ENCODE measurements around the gene RNASE13. TPM values are rescaled to one million over a fixed set of nuclear protein-coding genes. Genes with fewer than 3 reads are reported as not detected.

RNASE13 gene
- total and polyA plus RNA-seq, 2 of the 4 experiments (the other 2 are of a cell fraction), result not detected

DNA sequence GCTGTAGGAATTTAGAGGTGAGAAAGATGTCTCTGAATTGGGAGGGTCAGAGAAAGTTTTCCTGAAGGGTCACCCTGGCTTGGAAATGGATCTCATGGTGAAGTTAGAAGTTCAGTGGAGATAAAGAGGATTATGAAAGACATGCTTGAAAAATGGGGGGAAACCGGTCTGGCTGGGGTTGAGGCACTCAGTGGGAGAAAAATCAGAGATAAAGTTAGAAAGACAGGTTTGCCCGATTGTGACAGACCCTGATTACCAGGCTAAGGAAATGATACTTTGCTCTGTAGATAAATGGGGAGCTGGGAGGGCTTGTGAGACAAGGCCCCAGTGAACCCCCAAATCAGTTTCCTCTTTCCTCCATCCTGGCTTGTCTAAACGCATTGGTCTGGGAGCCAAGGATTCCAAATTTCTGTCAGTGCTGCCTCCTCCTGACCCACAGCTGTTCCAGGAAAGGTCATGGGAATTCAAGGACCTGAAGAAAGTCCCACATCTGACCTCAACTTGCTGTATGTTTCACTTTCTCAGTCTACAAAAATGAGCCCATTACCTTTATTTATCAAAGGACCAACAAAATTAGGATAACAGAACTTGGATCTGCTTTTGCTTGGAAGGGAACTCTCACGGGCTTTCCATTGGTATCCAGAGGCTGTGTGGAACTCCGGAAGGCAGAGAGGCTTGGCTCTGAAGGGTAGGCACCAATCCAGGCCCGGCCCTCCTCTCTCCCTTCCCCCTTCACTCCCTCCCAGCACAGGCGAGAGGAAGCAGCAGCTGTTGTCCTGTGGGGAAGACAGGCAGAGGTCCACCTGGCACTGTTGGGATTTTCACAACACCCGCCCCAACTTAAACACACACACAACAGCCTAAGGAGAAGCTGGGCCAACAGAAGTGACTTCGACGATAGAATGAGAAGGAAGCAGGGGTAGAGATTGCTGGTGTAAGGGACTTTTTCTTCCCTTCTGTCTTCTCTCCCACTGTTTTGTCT is 4.1 kb upstream of the RNASE13 start:
- H2AK5ac ChIP-seq (ENCODE audit: low read depth, low read length), result no peak overlapping the region
- peak overlapping the region; percentile 83 for H2AFZ ChIP-seq (replicated peaks; ENCODE audit: low read length, poor library complexity)
- dilution Hi-C loops (cut with HindIII; ENCODE audit: low sequenced_read_pairs, unreplicated experiment), result no loop called here
- no peak overlapping the region for H3K27ac ChIP-seq (ENCODE audit: insufficient read depth, low read length)
- no peak overlapping the region; the same call in 1 of the 2 replicates for H3K23ac ChIP-seq (ENCODE audit: low read depth, low read length)
- no peaks in the 10 kb centered on the region for H3K9me3 ChIP-seq (ENCODE audit: control insufficient read depth, insufficient read depth, low read length)
- CTCF ChIA-PET, result interaction anchor here (1.3 to 3.7 kb wide), 4 partner anchors 24 to 347 kb away, joined by 4 to 37 read pairs (median 6); no protein-coding TSS in a partner anchor
- peaks cover 38% of the 10 kb centered on the region for H3K27me3 ChIP-seq (ENCODE audit: control insufficient read depth, insufficient read depth, low read length)
- no peak overlapping the region for H2BK120ac ChIP-seq (ENCODE audit: low read depth, low read length)
- no peaks in the 10 kb centered on the region for H3K9me1 ChIP-seq (ENCODE audit: insufficient read depth, low read length)
- H3K18ac ChIP-seq (ENCODE audit: low read depth, low read length), result no peak overlapping the region
- H3K36me3 ChIP-seq (ENCODE audit: control insufficient read depth, insufficient read depth, low read length), result no peaks in the 10 kb centered on the region
- H2BK15ac ChIP-seq (ENCODE audit: low read depth, low read length), result no peak overlapping the region
- no peak overlapping the region for H4K91ac ChIP-seq (ENCODE audit: insufficient read depth, low read depth, low read length)
- H3K14ac ChIP-seq (replicated peaks; ENCODE audit: low read depth, low read length), result peak overlapping the region; percentile 1; the same call in 1 of the 2 replicates
- in situ Hi-C loops (cut with MboI; ENCODE audit: low sequenced_read_pairs), result no loop called here
- H3K4me3 ChIP-seq (ENCODE audit: insufficient read depth, low read depth, low read length), result no peak overlapping the region
- no peak overlapping the region for H2BK5ac ChIP-seq (ENCODE audit: low read depth, low read length, poor library complexity, severe bottlenecking)
- TF ChIP-seq RCOR1 (IDR thresholded peaks at IDR 0.05; ENCODE audit: insufficient replicate concordance, low read length) (no peak), ELK1 (IDR thresholded peaks at IDR 0.05; ENCODE audit: borderline replicate concordance, low read depth, low read length) (no peak), MAZ (IDR thresholded peaks at IDR 0.05; ENCODE audit: borderline replicate concordance, low read depth, low read length) (peak; percentile 17; the same call in 1 of the 2 replicates), NFE2L2 (IDR thresholded peaks at IDR 0.05; ENCODE audit: low read depth, low read length) (no peak), RFX5 (IDR thresholded peaks at IDR 0.05; ENCODE audit: low read depth, low read length) (no peak), RAD21 (IDR thresholded peaks at IDR 0.05; ENCODE audit: low read length) (no peak)
- WGBS, 2 experiments (ENCODE audit: extremely low coverage in 2 of 2, insufficient read length in 1 of 2), result 0% methylated on average over 1 of the region's 10 CpGs; no CpG with 5 or more reads in 1 of the 2 experiments
- H2BK20ac ChIP-seq (ENCODE audit: low read depth, low read length), result no peak overlapping the region
- peak overlapping the region; percentile 33; the same call in 1 of the 2 replicates for H3K4me2 ChIP-seq (ENCODE audit: low read depth, low read length)
- no peaks in the 10 kb centered on the region for H3K79me1 ChIP-seq (ENCODE audit: low read depth in 1 of 2, low read length in 2 of 2)
- no peak overlapping the region for H3K56ac ChIP-seq (ENCODE audit: extremely low read depth, insufficient read depth, low read length)
- ATAC-seq (ENCODE audit: low read depth) (peak; percentile 84), DNase-seq (peak; percentile 43)
- H2AK9ac ChIP-seq (replicated peaks; ENCODE audit: low read depth, low read length, poor library complexity), result peak overlapping the region; percentile 31
- POLR2A ChIA-PET (ENCODE audit: unreplicated experiment), result no interaction called here
- H3K9ac ChIP-seq (ENCODE audit: low read depth, low read length), result no peak overlapping the region
- no peak overlapping the region for H4K8ac ChIP-seq (ENCODE audit: low read depth in 2 of 2, low read length in 2 of 2)
- intact Hi-C loops (cut with micrococcal nuclease), result no loop called here
- H3K4me1 ChIP-seq (ENCODE audit: control insufficient read depth, insufficient read depth, low read length), result peaks cover 2% of the 10 kb centered on the region; the same call in 1 of the 2 replicates
- no peaks in the 10 kb centered on the region for H4K20me1 ChIP-seq (ENCODE audit: insufficient read depth, low read length)
- no TSS peak for BruUV-seq (replicated peaks)
- no peak overlapping the region; the same call in 1 of the 2 replicates for H4K5ac ChIP-seq (ENCODE audit: low read depth, low read length)
- H3K4ac ChIP-seq (ENCODE audit: low read depth, low read length), result no peak overlapping the region

Measured in IMR-90 (cell line).